Hepatocyte (in vitro differentiated cells): ENCODE measurements around the gene PREPL. TPM values are rescaled to one million over a fixed set of nuclear protein-coding genes. Genes with fewer than 3 reads are reported as not detected.

Source experiments
- DNase-seq: peaks from one replicate; pipeline ENCODE4 v3.0.0-alpha.2; 2016; ENCODE audit warnings: low spot score
- H2AFZ ChIP-seq: fragments of 200-600 bp; sonication (generic); 2 replicates; pipeline ENCODE4 v1.6.0; 2016; ENCODE audit warnings: antibody characterized with exemption, mild to moderate bottlenecking
- H3K27ac ChIP-seq: fragments of 200-600 bp; sonication (generic); 2 replicates; pipeline ENCODE4 v1.5.1; 2016; ENCODE audit warnings: mild to moderate bottlenecking
- H3K27me3 ChIP-seq: fragments of 200-600 bp; sonication (generic); 2 replicates; pipeline ENCODE4 v1.6.1; 2016
- H3K36me3 ChIP-seq: fragments of 200-600 bp; sonication (generic); replicated peaks from 2 replicates; pipeline ENCODE4 v1.5.1; 2016; ENCODE audit warnings: low read depth; ENCODE audit not compliant: insufficient read depth
- H3K4me1 ChIP-seq: fragments of 200-600 bp; sonication (generic); 2 replicates; pipeline ENCODE4 v1.5.1; 2016; ENCODE audit warnings: mild to moderate bottlenecking, moderate library complexity; ENCODE audit not compliant: insufficient read depth
- H3K4me2 ChIP-seq: fragments of 200-600 bp; sonication (generic); 2 replicates; pipeline ENCODE4 v1.6.0; 2016
- H3K4me3 ChIP-seq: fragments of 200-600 bp; sonication (generic); 2 replicates; pipeline ENCODE4 v1.5.1; 2016; ENCODE audit warnings: mild to moderate bottlenecking
- H3K79me2 ChIP-seq: fragments of 200-600 bp; sonication (generic); 2 replicates; pipeline ENCODE4 v1.6.0; 2017; ENCODE audit warnings: mild to moderate bottlenecking
- H3K9me2 ChIP-seq: fragments of 200-600 bp; sonication (generic); replicated peaks from 2 replicates; pipeline ENCODE4 v1.6.0; 2017; ENCODE audit warnings: mild to moderate bottlenecking; ENCODE audit not compliant: insufficient read depth
- H3K9me3 ChIP-seq: fragments of 200-600 bp; sonication (generic); 2 replicates; pipeline ENCODE4 v1.5.1; 2016; ENCODE audit warnings: low read depth, mild to moderate bottlenecking
- H4K20me1 ChIP-seq: fragments of 200-600 bp; sonication (generic); 2 replicates; pipeline ENCODE4 v1.6.0; 2016; ENCODE audit warnings: mild to moderate bottlenecking; ENCODE audit not compliant: insufficient read depth, poor library complexity, severe bottlenecking
- CTCF ChIP-seq: fragments of 200-600 bp; sonication (generic); IDR thresholded peaks from 2 replicates; pipeline ENCODE4 v1.5.1; 2016; ENCODE audit warnings: antibody characterized with exemption, mild to moderate bottlenecking; ENCODE audit not compliant: poor library complexity
- EZH2 ChIP-seq: fragments of 200-600 bp; sonication (generic); IDR thresholded peaks from 2 replicates; pipeline ENCODE4 v1.6.1; 2016; ENCODE audit warnings: antibody characterized with exemption, mild to moderate bottlenecking, borderline replicate concordance
- EZH2phosphoT487 ChIP-seq: fragments of 200-600 bp; sonication (generic); IDR thresholded peaks from one replicate; pipeline ENCODE4 v1.6.1; 2018; ENCODE audit warnings: antibody characterized with exemption, mild to moderate bottlenecking, low read depth, moderate library complexity; ENCODE audit not compliant: unreplicated experiment, severe bottlenecking
- WGBS: methylation state at CpG from one replicate; pipeline ENCODE4 v1.1.6; 2016; ENCODE audit warnings: low lambda C conversion rate; ENCODE audit errors: missing lambda C conversion rate; 5-methylcytosine and 5-hydroxymethylcytosine counted together
- polyA plus RNA-seq: library from polyadenylated mRNA; unstranded; fragments of >200 nt; fragmentation: Nextera tagmentation; extraction: Ambion mirVana; gene quantifications from 2 replicates; pipeline ENCODE4 v1.2.1, GENCODE V29; 2016
- total RNA-seq: library from RNA; depleted of rRNA; stranded (reverse); fragments of >200 nt; gene quantifications from 2 replicates; pipeline ENCODE4 v1.2.3, GENCODE V29; 2014

The PREPL gene
- total and polyA plus RNA-seq, 2 experiments from 2014 or later, result 21.7 to 44.3 TPM

GRCh38 chr2:44348400-44348799 is 12.9 kb downstream of the PREPL start:
- Histone ChIP-seq H3K27ac (no peak overlapping the region), H3K9me2 (no peaks in the 10 kb centered on the region), H3K9me3 (no peaks in the 10 kb centered on the region), H3K4me1 (no peaks in the 10 kb centered on the region), H3K4me2 (no peak overlapping the region), H3K79me2 (no peaks in the 10 kb centered on the region), H3K36me3 (no peaks in the 10 kb centered on the region), H3K4me3 (no peak overlapping the region), H2AFZ (no peak overlapping the region), H4K20me1 (peaks cover 4% of the 10 kb centered on the region), H3K27me3 (no peaks in the 10 kb centered on the region)
- 83% methylated on average over 2 of the region's 2 CpGs for WGBS
- TF ChIP-seq EZH2, result no peak
- TF ChIP-seq CTCF, result no peak
- no peak for TF ChIP-seq EZH2phosphoT487
- no peak for DNase-seq

GRCh38 chr2:44347526-44347925 is 13.8 kb downstream of the PREPL start:
- TF ChIP-seq EZH2phosphoT487 (no peak), EZH2 (no peak), CTCF (no peak)
- H3K4me1 ChIP-seq, result no peaks in the 10 kb centered on the region
- H3K4me2 ChIP-seq, result no peak overlapping the region
- H3K27me3 ChIP-seq, result no peaks in the 10 kb centered on the region
- H2AFZ ChIP-seq, result no peak overlapping the region
- peaks cover 4% of the 10 kb centered on the region for H4K20me1 ChIP-seq
- H3K27ac ChIP-seq, result no peak overlapping the region
- WGBS, result 84% methylated on average over 2 of the region's 2 CpGs
- H3K36me3 ChIP-seq, result no peaks in the 10 kb centered on the region
- DNase-seq, result no peak
- no peaks in the 10 kb centered on the region for H3K79me2 ChIP-seq
- no peak overlapping the region for H3K4me3 ChIP-seq
- H3K9me3 ChIP-seq, result no peaks in the 10 kb centered on the region
- H3K9me2 ChIP-seq, result no peaks in the 10 kb centered on the region

GRCh38 chr2:44342854-44343253 is 18.4 kb downstream of the PREPL start:
- Histone ChIP-seq H4K20me1 (no peaks in the 10 kb centered on the region), H3K9me2 (no peaks in the 10 kb centered on the region), H2AFZ (no peak overlapping the region), H3K4me1 (no peaks in the 10 kb centered on the region), H3K4me3 (no peak overlapping the region), H3K79me2 (no peaks in the 10 kb centered on the region), H3K9me3 (no peaks in the 10 kb centered on the region), H3K4me2 (no peak overlapping the region), H3K27me3 (no peaks in the 10 kb centered on the region), H3K36me3 (no peaks in the 10 kb centered on the region), H3K27ac (no peak overlapping the region)
- peak; percentile 13 for DNase-seq
- WGBS, result 96% methylated on average over 1 of the region's 1 CpG
- TF ChIP-seq EZH2phosphoT487 (no peak), CTCF (peak; percentile 44)
